Measurements from ENCODE around the gene ENGASE. TPM values are rescaled to one million over a fixed set of nuclear protein-coding genes. Genes with fewer than 3 reads are reported as not detected.

ENGASE gene
- total RNA-seq, 1 experiment from 2014 or later, result 34.5 TPM

GRCh38 chr17:79127534-79128135 lies 53.0 kb downstream of the ENGASE start:
- H2AFZ ChIP-seq (ENCODE audit: low read length), result no peak overlapping the region
- ChIA-PET CTCF (no interaction called here), POLR2A (ENCODE audit: unreplicated experiment) (no interaction called here)
- no peak overlapping the region for H3K27ac ChIP-seq (ENCODE audit: low read length)
- ATAC-seq (no peak), DNase-seq (no peak)
- no peak overlapping the region for H3K4me3 ChIP-seq (ENCODE audit: low read length)
- no peaks in the 10 kb centered on the region for H3F3A ChIP-seq (ENCODE audit: low read length, unreplicated experiment)
- no peaks in the 10 kb centered on the region for H3K79me2 ChIP-seq (ENCODE audit: low read length)
- H3K9ac ChIP-seq (ENCODE audit: low read length), result no peak overlapping the region
- no peaks in the 10 kb centered on the region for H3K36me3 ChIP-seq (ENCODE audit: low read depth, low read length)
- no peak for TF ChIP-seq EZH2phosphoT487 (IDR thresholded peaks at IDR 0.05; ENCODE audit: borderline replicate concordance, low read length)
- no peak for TF ChIP-seq CTCF (conservative IDR thresholded peaks at IDR 0.05; ENCODE audit: low read depth, low read length)
- no peak for TF ChIP-seq EZH2 (IDR thresholded peaks at IDR 0.05; ENCODE audit: low read length, unreplicated experiment)
- H3K4me2 ChIP-seq (ENCODE audit: low read length), result no peak overlapping the region
- no peaks in the 10 kb centered on the region for H3K9me2 ChIP-seq (replicated peaks; ENCODE audit: low read length)
- intact Hi-C loops (cut with micrococcal nuclease), result loop anchor here (2.0 kb wide), 1 partner anchor 41 kb away; no protein-coding TSS in a partner anchor
- BruUV-seq (replicated peaks), result no TSS peak
- no peaks in the 10 kb centered on the region for H3K9me3 ChIP-seq (ENCODE audit: low read length)
- no peaks in the 10 kb centered on the region for H4K20me1 ChIP-seq (ENCODE audit: low read length)
- H3K27me3 ChIP-seq (ENCODE audit: low read length), result peaks cover 96% of the 10 kb centered on the region
- H3K4me1 ChIP-seq (ENCODE audit: insufficient read depth, low read length), result no peaks in the 10 kb centered on the region

GRCh38 chr17:79129523-79129922 lies 54.9 kb downstream of the ENGASE start:
- H3K9me2 ChIP-seq (replicated peaks; ENCODE audit: low read length), result no peaks in the 10 kb centered on the region
- TF ChIP-seq CTCF (conservative IDR thresholded peaks at IDR 0.05; ENCODE audit: low read depth, low read length), result no peak
- no peak for TF ChIP-seq EZH2phosphoT487 (IDR thresholded peaks at IDR 0.05; ENCODE audit: borderline replicate concordance, low read length)
- TF ChIP-seq EZH2 (IDR thresholded peaks at IDR 0.05; ENCODE audit: low read length, unreplicated experiment), result no peak
- H3K27ac ChIP-seq (ENCODE audit: low read length), result no peak overlapping the region
- no peaks in the 10 kb centered on the region for H3K9me3 ChIP-seq (ENCODE audit: low read length)
- POLR2A ChIA-PET (ENCODE audit: unreplicated experiment), result no interaction called here
- no peak overlapping the region for H3K4me2 ChIP-seq (ENCODE audit: low read length)
- no peaks in the 10 kb centered on the region for H3K79me2 ChIP-seq (ENCODE audit: low read length)
- no peak overlapping the region for H3K9ac ChIP-seq (ENCODE audit: low read length)
- intact Hi-C loops (cut with micrococcal nuclease), result no loop called here
- DNase-seq (no peak), ATAC-seq (no peak)
- no peaks in the 10 kb centered on the region for H3K36me3 ChIP-seq (ENCODE audit: low read depth, low read length)
- no peak overlapping the region for H2AFZ ChIP-seq (ENCODE audit: low read length)
- BruUV-seq (replicated peaks), result no TSS peak
- no peaks in the 10 kb centered on the region for H4K20me1 ChIP-seq (ENCODE audit: low read length)
- H3K4me3 ChIP-seq (ENCODE audit: low read length), result no peak overlapping the region
- no peaks in the 10 kb centered on the region for H3F3A ChIP-seq (ENCODE audit: low read length, unreplicated experiment)
- peaks cover 98% of the 10 kb centered on the region for H3K27me3 ChIP-seq (ENCODE audit: low read length)
- no peaks in the 10 kb centered on the region for H3K4me1 ChIP-seq (ENCODE audit: insufficient read depth, low read length)
- CTCF ChIA-PET, result no interaction called here

- TF ChIP-seq CTCF (conservative IDR thresholded peaks at IDR 0.05; ENCODE audit: low read depth, low read length), result no peak
- TF ChIP-seq EZH2phosphoT487 (IDR thresholded peaks at IDR 0.05; ENCODE audit: borderline replicate concordance, low read length), result no peak
- TF ChIP-seq EZH2 (IDR thresholded peaks at IDR 0.05; ENCODE audit: low read length, unreplicated experiment), result no peak
- DNase-seq, result no peak
- H4K20me1 ChIP-seq (ENCODE audit: low read length), result no peaks in the 10 kb centered on the region
- no peaks in the 10 kb centered on the region for H3K36me3 ChIP-seq (ENCODE audit: low read depth, low read length)
- no peak overlapping the region for H3K9ac ChIP-seq (ENCODE audit: low read length)
- peaks cover 98% of the 10 kb centered on the region for H3K27me3 ChIP-seq (ENCODE audit: low read length)
- H3K27ac ChIP-seq (ENCODE audit: low read length), result no peak overlapping the region
- ChIA-PET POLR2A (ENCODE audit: unreplicated experiment) (no interaction called here), CTCF (no interaction called here)
- H2AFZ ChIP-seq (ENCODE audit: low read length), result no peak overlapping the region
- H3K9me2 ChIP-seq (replicated peaks; ENCODE audit: low read length), result no peaks in the 10 kb centered on the region
- no TSS peak for BruUV-seq (replicated peaks)
- H3K4me2 ChIP-seq (ENCODE audit: low read length), result no peak overlapping the region
- intact Hi-C loops (cut with micrococcal nuclease), result no loop called here
- no peaks in the 10 kb centered on the region for H3K79me2 ChIP-seq (ENCODE audit: low read length)
- ATAC-seq, result no peak
- no peaks in the 10 kb centered on the region for H3K9me3 ChIP-seq (ENCODE audit: low read length)
- no peaks in the 10 kb centered on the region for H3K4me1 ChIP-seq (ENCODE audit: insufficient read depth, low read length)
- H3K4me3 ChIP-seq (ENCODE audit: low read length), result no peak overlapping the region
- H3F3A ChIP-seq (ENCODE audit: low read length, unreplicated experiment), result no peaks in the 10 kb centered on the region
These were observed 56.1 kb downstream of the ENGASE start for GRCh38 chr17:79130536-79131273.

Data from PC-3 (cell line).